ENCODE results near the gene SNX30. TPM values are rescaled to one million over a fixed set of nuclear protein-coding genes. Genes with fewer than 3 reads are reported as not detected.
A peak's percentile ranks its signal among the peaks of the same experiment; 100 is the strongest.

The SNX30 gene
- total and polyA plus RNA-seq, 12 donors: 0.88 to 7.2 (median 3.8) TPM

DNA sequence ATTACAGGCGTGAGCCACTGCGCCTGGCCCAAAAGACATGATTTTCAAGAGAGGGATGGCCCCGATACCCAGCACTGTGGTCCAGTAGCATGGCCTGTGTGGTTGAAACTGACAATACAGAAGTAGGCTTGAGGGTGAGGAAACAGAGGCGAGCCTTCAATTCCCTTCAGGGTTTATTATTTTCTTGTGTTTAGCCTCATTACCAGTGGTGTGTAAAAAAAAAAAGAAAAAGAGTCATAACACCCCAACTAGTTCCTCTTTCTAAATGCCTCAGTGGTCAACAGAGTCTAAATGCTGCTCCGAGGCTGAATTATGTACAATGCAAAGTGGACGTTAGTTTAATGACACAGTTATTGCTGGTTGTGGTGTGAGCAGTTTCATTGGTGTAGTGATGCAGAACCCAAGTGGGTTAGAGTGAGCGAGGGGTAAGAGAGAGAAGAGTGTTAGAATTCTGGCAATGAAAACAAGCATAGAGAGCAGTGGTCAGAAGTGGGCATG lies 58.8 kb downstream of the SNX30 start:
- no peak for TF ChIP-seq CTCF (IDR thresholded peaks at IDR 0.05)
- no peaks in the 10 kb centered on the region for H3K27me3 ChIP-seq
- H3K27ac ChIP-seq: peak overlapping the region in 1 of 10 donors; percentile 49
- H3K9me3 ChIP-seq: no peaks in the 10 kb centered on the region
- peak in 4 of 8 donors; percentile 31 to 61 (median 42) for ATAC-seq
- peaks cover 0 to 15% (median 0%) of the 10 kb centered on the region in 9 donors for H3K4me1 ChIP-seq
- intact Hi-C loops (cut with DNase I): no loop called here
- H3K36me3 ChIP-seq: peaks cover 0 to 12% (median 0%) of the 10 kb centered on the region in 9 donors
- WGBS, 2 donors: 92 to 93% methylated on average over 7 of the region's 7 CpGs
- DNase-seq: no peak
- H3K4me3 ChIP-seq: no peak overlapping the region

DNA sequence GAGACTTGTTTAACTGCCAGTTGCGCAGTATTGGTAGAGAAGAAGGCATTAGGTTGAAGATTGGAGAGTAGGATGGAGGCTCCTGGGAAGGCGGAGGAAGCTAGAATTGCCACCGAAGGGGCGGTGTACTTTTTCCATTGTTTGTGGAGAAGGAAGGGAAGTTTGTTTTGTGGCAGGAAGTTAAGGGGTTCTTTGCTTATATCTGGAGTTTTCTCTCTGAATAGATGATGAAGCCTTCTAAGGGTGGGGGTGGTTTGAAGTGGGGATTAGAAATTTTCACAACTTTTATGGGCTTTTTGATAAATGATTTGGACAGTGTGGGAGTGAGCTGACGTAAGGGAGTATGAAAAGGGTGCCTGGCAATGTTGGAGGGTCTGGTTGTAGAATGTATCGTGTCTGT lies 59.3 kb downstream of the SNX30 start:
- H3K27me3 ChIP-seq: no peaks in the 10 kb centered on the region
- DNase-seq (no peak), ATAC-seq (peak in 3 of 8 donors; percentile 28 to 39 (median 37))
- H3K9me3 ChIP-seq: no peaks in the 10 kb centered on the region
- H3K36me3 ChIP-seq: peaks cover 0 to 12% (median 0%) of the 10 kb centered on the region in 9 donors
- H3K4me3 ChIP-seq: no peak overlapping the region
- no peak for TF ChIP-seq CTCF (IDR thresholded peaks at IDR 0.05)
- 72 to 83% methylated on average over 6 of the region's 6 CpGs for WGBS, 2 donors
- intact Hi-C loops (cut with DNase I): loop anchor here in 2 of 10 donors (10.0 kb wide), 2 partner anchors 95 to 725 kb away; partner anchors contain the start of gene INIP (in 1 of the 2)
- H3K27ac ChIP-seq: peak overlapping the region in 1 of 10 donors; percentile 49
- H3K4me1 ChIP-seq: peaks cover 0 to 15% (median 0%) of the 10 kb centered on the region in 9 donors

DNA sequence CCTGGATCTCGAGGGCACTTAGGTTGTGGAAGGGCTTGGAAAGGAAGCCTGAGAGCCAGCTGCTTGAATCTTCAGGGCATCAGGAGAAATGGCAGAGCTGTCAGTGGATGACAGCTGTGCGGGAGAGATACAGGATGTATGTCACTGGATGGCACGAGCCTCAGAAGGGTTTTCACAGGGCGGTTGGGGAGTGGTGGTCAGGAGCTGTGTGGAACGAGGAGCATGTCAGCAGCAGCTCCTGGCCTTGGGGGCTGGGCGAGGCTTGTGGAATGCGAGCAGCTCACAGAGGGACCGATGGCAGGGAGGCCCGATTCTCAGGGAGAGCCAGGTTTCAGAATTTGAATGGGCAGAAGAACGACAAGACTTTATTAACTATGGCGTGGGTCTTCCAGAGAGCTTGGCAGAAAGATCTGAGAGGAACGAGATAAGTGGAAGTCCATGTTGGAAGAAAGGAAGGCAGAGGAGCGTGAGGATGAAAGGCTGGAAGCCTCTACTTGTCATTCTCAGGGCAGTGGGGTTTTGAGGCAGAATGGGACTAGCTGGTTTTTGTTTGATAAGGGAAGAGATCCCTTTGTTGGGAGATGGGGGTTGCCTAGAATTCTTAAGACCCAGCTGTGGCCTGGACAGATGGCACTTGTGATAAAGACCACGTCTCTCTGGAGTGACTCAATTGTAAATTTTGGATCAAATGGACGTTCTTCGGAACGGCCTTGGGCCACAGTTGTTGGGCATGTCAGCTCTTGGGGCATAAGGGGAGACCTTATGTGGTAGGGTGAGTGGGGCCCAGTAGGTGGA lies 60.3 kb downstream of the SNX30 start:
- H3K9me3 ChIP-seq: no peaks in the 10 kb centered on the region
- H3K27me3 ChIP-seq: no peaks in the 10 kb centered on the region
- intact Hi-C loops (cut with DNase I): loop anchor here in 2 of 10 donors (10.0 kb wide), 2 partner anchors 96 to 726 kb away; partner anchors contain the start of gene INIP (in 1 of the 2)
- H3K36me3 ChIP-seq: peaks cover 0 to 12% (median 0%) of the 10 kb centered on the region in 9 donors
- 63 to 75% methylated on average over 17 of the region's 17 CpGs for WGBS, 2 donors
- no peak for ATAC-seq
- H3K27ac ChIP-seq: no peak overlapping the region
- DNase-seq: no peak
- TF ChIP-seq CTCF (IDR thresholded peaks at IDR 0.05): no peak
- no peak overlapping the region for H3K4me3 ChIP-seq
- peaks cover 0 to 15% (median 0%) of the 10 kb centered on the region in 9 donors for H3K4me1 ChIP-seq

- no peak overlapping the region for H3K27ac ChIP-seq
- H3K4me1 ChIP-seq: peaks cover 0 to 16% (median 0%) of the 10 kb centered on the region in 9 donors
- DNase-seq: no peak
- no peak for TF ChIP-seq CTCF (IDR thresholded peaks at IDR 0.05)
- no peak overlapping the region for H3K4me3 ChIP-seq
- WGBS, 2 donors: 95 to 96% methylated on average over 6 of the region's 6 CpGs
- H3K9me3 ChIP-seq: no peaks in the 10 kb centered on the region
- no peak for ATAC-seq
- no peaks in the 10 kb centered on the region for H3K27me3 ChIP-seq
- H3K36me3 ChIP-seq: peaks cover 0 to 12% (median 0%) of the 10 kb centered on the region in 9 donors
- intact Hi-C loops (cut with DNase I): loop anchor here in 2 of 10 donors (10.0 kb wide), 2 partner anchors 97 to 727 kb away; partner anchors contain the start of gene INIP (in 1 of the 2)
Observed at GRCh38 chr9:112811518-112811917, 61.0 kb downstream of the SNX30 start.

Data from heart right ventricle (tissue), 16 donors.